ENCODE data around the gene CST8. TPM values are rescaled to one million over a fixed set of nuclear protein-coding genes. Genes with fewer than 3 reads are reported as not detected.

CST8 gene
- polyA plus RNA-seq, 1 donor (not counting 4 experiments of a cell fraction or from before 2014, with no cell fraction given), result not detected

DNA sequence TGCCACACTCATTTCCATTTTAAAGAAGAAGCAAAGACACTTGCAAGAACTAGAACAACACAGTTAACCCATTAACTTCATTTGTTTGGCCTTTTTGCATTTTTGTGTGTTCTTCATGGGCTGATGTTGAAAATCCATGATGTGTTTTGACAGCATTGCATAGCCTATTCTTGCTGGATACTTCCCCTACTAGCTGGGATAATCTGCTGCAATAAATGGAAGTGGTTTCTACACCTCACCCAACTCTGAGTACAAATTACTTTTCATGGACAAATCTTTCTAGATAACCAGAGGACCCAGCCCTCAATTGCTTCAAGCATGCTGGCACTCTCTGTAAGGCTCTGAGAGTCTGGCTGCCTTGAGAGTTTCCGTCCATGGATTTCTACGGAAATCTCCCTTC, 50.9 kb downstream of the CST8 start:
- H3K9ac ChIP-seq (ENCODE audit: control insufficient read depth, extremely low read depth, insufficient read depth, low read length), result no peak overlapping the region
- H3K9me1 ChIP-seq (ENCODE audit: control insufficient read depth, extremely low read depth, insufficient read depth, low read length), result no peaks in the 10 kb centered on the region
- FAIRE-seq (no peak), DNase-seq (ENCODE audit: low read depth, low spot score) (no peak)
- H3K4me3 ChIP-seq (ENCODE audit: control insufficient read depth in 2 of 3, extremely low read depth in 1 of 3, insufficient read depth in 2 of 3, low read depth in 1 of 3, low read length in 3 of 3), result no peak overlapping the region
- H3K79me2 ChIP-seq (ENCODE audit: control insufficient read depth, insufficient read depth, low read length), result no peaks in the 10 kb centered on the region
- dilution Hi-C loops (cut with MboI; ENCODE audit: extremely low pct_ligation_motif_present, low sequenced_read_pairs), result no loop called here
- peaks cover 10% of the 10 kb centered on the region for H3K4me1 ChIP-seq (ENCODE audit: control insufficient read depth, extremely low read depth, insufficient read depth, low read length)
- H4K20me1 ChIP-seq (ENCODE audit: control insufficient read depth, extremely low read depth, insufficient read depth, low read length), result no peaks in the 10 kb centered on the region
- TF ChIP-seq, protein P1, sequence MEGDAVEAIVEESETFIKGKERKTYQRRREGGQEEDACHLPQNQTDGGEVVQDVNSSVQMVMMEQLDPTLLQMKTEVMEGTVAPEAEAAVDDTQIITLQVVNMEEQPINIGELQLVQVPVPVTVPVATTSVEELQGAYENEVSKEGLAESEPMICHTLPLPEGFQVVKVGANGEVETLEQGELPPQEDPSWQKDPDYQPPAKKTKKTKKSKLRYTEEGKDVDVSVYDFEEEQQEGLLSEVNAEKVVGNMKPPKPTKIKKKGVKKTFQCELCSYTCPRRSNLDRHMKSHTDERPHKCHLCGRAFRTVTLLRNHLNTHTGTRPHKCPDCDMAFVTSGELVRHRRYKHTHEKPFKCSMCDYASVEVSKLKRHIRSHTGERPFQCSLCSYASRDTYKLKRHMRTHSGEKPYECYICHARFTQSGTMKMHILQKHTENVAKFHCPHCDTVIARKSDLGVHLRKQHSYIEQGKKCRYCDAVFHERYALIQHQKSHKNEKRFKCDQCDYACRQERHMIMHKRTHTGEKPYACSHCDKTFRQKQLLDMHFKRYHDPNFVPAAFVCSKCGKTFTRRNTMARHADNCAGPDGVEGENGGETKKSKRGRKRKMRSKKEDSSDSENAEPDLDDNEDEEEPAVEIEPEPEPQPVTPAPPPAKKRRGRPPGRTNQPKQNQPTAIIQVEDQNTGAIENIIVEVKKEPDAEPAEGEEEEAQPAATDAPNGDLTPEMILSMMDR (optimal IDR thresholded peaks at IDR 0.05 in 1 of 3, IDR thresholded peaks at IDR 0.05 in 1 of 3, conservative IDR thresholded peaks at IDR 0.05 in 1 of 3; ENCODE audit: extremely low read depth in 1 of 3, insufficient read depth in 2 of 3, low read length in 3 of 3), result no peak
- no peak for TF ChIP-seq EZH2 (IDR thresholded peaks at IDR 0.05; ENCODE audit: low read length)
- H3K36me3 ChIP-seq (ENCODE audit: control insufficient read depth in 2 of 2, extremely low read depth in 1 of 2, insufficient read depth in 2 of 2, low read length in 2 of 2), result no peaks in the 10 kb centered on the region
- H3K27me3 ChIP-seq (ENCODE audit: control insufficient read depth, extremely low read depth, insufficient read depth, low read length), result no peaks in the 10 kb centered on the region
- no peak overlapping the region for H3K27ac ChIP-seq (ENCODE audit: control insufficient read depth, insufficient read depth, low read length)
- H3K9me3 ChIP-seq (ENCODE audit: control insufficient read depth, low read depth, low read length), result no peaks in the 10 kb centered on the region
- no peak overlapping the region for H2AFZ ChIP-seq (ENCODE audit: control insufficient read depth, low read length)
- no peak overlapping the region for H3K4me2 ChIP-seq (ENCODE audit: control insufficient read depth, extremely low read depth, insufficient read depth, low read depth, low read length)

DNA sequence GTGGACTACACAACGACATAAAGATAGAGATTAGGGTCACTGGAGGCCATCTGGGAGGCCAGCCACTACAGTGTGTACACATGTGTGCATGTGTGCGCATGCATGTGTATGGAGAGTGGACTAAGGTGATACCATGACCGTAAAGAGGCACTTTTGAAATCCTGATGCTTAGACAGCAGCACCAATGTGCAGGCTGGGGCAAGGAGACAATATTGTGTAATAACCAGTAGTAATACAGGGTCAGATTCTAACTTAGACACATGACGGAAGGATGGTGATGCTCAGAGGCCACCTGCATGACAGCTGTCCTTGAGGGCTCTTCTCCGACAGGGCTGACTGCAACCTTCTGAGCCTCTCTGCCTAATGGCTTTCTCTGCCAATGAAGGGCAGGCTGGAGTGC, 51.9 kb downstream of the CST8 start:
- dilution Hi-C loops (cut with MboI; ENCODE audit: extremely low pct_ligation_motif_present, low sequenced_read_pairs), result no loop called here
- H3K4me1 ChIP-seq (ENCODE audit: control insufficient read depth, extremely low read depth, insufficient read depth, low read length), result peaks cover 10% of the 10 kb centered on the region
- H3K79me2 ChIP-seq (ENCODE audit: control insufficient read depth, insufficient read depth, low read length), result no peaks in the 10 kb centered on the region
- no peak overlapping the region for H3K4me3 ChIP-seq (ENCODE audit: control insufficient read depth in 2 of 3, extremely low read depth in 1 of 3, insufficient read depth in 2 of 3, low read depth in 1 of 3, low read length in 3 of 3)
- H3K4me2 ChIP-seq (ENCODE audit: control insufficient read depth, extremely low read depth, insufficient read depth, low read depth, low read length), result no peak overlapping the region
- H3K27ac ChIP-seq (ENCODE audit: control insufficient read depth, insufficient read depth, low read length), result no peak overlapping the region
- TF ChIP-seq, protein P1 (optimal IDR thresholded peaks at IDR 0.05 in 1 of 3, IDR thresholded peaks at IDR 0.05 in 1 of 3, conservative IDR thresholded peaks at IDR 0.05 in 1 of 3; ENCODE audit: extremely low read depth in 1 of 3, insufficient read depth in 2 of 3, low read length in 3 of 3), result no peak
- no peak for TF ChIP-seq EZH2 (IDR thresholded peaks at IDR 0.05; ENCODE audit: low read length)
- FAIRE-seq, result no peak
- H3K36me3 ChIP-seq (ENCODE audit: control insufficient read depth in 2 of 2, extremely low read depth in 1 of 2, insufficient read depth in 2 of 2, low read length in 2 of 2), result no peaks in the 10 kb centered on the region
- no peaks in the 10 kb centered on the region for H4K20me1 ChIP-seq (ENCODE audit: control insufficient read depth, extremely low read depth, insufficient read depth, low read length)
- DNase-seq (ENCODE audit: low read depth, low spot score), result no peak
- H3K9me1 ChIP-seq (ENCODE audit: control insufficient read depth, extremely low read depth, insufficient read depth, low read length), result no peaks in the 10 kb centered on the region
- H3K27me3 ChIP-seq (ENCODE audit: control insufficient read depth, extremely low read depth, insufficient read depth, low read length), result no peaks in the 10 kb centered on the region
- H3K9me3 ChIP-seq (ENCODE audit: control insufficient read depth, low read depth, low read length), result no peaks in the 10 kb centered on the region
- H3K9ac ChIP-seq (ENCODE audit: control insufficient read depth, extremely low read depth, insufficient read depth, low read length), result no peak overlapping the region
- H2AFZ ChIP-seq (ENCODE audit: control insufficient read depth, low read length), result no peak overlapping the region

Data from keratinocyte (primary cell).